ENCODE measurements around the gene TULP4. TPM values are rescaled to one million over a fixed set of nuclear protein-coding genes. Genes with fewer than 3 reads are reported as not detected.

Gene TULP4
- polyA plus RNA-seq, 1 experiment, result 8.0 TPM

DNA sequence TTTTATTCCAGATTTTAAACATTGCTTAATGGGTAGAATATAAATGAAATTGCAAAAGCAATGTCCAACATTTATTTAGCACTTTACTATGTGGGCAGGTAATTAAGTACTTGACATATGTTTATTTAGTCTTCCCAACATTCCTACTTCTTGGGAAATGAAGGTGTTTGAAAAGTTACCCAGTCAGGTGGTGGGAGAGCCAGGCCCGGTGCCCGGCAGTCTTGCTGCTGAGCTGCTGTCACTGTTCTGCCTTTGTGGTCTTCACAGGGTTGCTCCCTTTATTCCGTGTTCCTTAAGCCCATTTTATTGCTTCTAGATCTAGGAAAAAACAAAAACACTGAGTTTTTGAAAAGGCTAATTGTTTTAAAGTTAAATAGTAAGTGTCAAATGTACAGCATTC lies 42.6 kb upstream of the TULP4 start:
- CTCF ChIA-PET, result no interaction called here
- no peaks in the 10 kb centered on the region for H3K36me3 ChIP-seq (ENCODE audit: control insufficient read depth, insufficient read depth, low read length)
- TF ChIP-seq, protein P1, sequence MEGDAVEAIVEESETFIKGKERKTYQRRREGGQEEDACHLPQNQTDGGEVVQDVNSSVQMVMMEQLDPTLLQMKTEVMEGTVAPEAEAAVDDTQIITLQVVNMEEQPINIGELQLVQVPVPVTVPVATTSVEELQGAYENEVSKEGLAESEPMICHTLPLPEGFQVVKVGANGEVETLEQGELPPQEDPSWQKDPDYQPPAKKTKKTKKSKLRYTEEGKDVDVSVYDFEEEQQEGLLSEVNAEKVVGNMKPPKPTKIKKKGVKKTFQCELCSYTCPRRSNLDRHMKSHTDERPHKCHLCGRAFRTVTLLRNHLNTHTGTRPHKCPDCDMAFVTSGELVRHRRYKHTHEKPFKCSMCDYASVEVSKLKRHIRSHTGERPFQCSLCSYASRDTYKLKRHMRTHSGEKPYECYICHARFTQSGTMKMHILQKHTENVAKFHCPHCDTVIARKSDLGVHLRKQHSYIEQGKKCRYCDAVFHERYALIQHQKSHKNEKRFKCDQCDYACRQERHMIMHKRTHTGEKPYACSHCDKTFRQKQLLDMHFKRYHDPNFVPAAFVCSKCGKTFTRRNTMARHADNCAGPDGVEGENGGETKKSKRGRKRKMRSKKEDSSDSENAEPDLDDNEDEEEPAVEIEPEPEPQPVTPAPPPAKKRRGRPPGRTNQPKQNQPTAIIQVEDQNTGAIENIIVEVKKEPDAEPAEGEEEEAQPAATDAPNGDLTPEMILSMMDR (IDR thresholded peaks at IDR 0.05; ENCODE audit: insufficient read depth, low read depth, low read length), result no peak
- DNase-seq (ENCODE audit: low read depth), result no peak
- H3K27me3 ChIP-seq (ENCODE audit: control insufficient read depth, insufficient read depth, low read length), result no peaks in the 10 kb centered on the region
- POLR2A ChIA-PET, result no interaction called here
- no peak overlapping the region for H3K4me3 ChIP-seq (ENCODE audit: low read depth, low read length)

DNA sequence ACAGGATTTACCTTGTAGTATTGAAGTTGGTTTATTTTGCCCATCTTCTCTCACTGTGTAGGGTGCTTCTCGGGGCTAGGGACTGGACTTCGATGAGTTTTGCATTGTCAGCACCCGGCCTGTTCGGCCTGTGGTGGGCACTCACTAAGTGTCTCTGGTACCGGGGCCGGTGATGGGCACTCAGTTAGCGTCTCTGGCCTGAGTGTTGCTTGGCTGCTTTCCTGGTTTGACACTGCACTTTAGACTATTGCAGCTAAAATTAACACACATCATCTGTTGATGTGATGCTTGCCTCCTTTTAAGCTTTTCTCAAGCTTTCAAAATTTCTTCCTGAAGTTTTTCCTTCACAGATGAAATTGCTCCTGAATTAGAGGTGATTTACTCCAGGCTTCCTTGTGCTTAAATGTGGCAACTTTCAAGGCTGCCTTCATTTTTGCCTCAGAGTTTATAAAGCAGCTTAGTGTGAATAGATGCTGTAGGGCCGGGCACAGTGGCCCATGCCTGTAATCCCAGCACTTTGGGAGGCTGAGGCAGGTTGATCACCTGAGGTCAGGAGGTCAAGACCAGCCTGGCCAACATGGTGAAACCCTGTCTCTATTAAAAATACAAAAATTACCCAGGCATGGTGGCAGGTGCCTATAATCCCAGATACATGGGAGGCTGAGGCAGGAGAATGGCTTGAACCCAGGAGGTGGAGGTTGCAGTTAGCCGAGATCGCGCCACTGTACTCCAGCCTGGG lies 41.7 kb upstream of the TULP4 start:
- no peak overlapping the region for H3K4me3 ChIP-seq (ENCODE audit: low read depth, low read length)
- ChIA-PET POLR2A (interaction anchor here (0.6 kb wide), 1 partner anchor 115 kb away, joined by 6 read pairs; no protein-coding TSS in a partner anchor), CTCF (interaction anchor here (0.6 to 1.3 kb wide), 2 partner anchors 7 to 8 kb away, joined by 3 to 4 read pairs; no protein-coding TSS in a partner anchor)
- no peak for DNase-seq (ENCODE audit: low read depth)
- H3K36me3 ChIP-seq (ENCODE audit: control insufficient read depth, insufficient read depth, low read length), result no peaks in the 10 kb centered on the region
- TF ChIP-seq, protein P1 (IDR thresholded peaks at IDR 0.05; ENCODE audit: insufficient read depth, low read depth, low read length), result no peak
- H3K27me3 ChIP-seq (ENCODE audit: control insufficient read depth, insufficient read depth, low read length), result no peaks in the 10 kb centered on the region

DNA sequence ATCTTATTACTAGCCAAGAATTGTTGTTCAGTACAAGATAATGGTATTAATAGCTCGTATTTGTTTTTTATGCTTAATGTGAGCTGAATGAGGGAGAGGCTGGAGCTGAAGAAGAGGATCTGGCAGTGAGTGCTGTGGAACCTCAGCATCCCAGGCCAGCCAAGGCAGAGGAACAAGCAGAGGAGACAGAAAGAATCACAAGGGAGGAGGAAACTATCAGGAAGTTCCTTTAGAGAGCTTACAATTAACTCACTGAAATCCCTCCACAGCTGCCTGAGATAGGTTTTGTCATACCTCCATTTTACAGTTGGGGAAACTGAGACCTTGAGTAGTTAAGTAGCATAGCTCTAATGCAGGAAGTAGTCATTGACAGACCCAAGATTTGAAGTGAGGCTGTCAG lies 39.9 kb upstream of the TULP4 start:
- Histone ChIP-seq H3K36me3 (ENCODE audit: control insufficient read depth, insufficient read depth, low read length) (no peaks in the 10 kb centered on the region), H3K27me3 (ENCODE audit: control insufficient read depth, insufficient read depth, low read length) (no peaks in the 10 kb centered on the region), H3K4me3 (ENCODE audit: low read depth, low read length) (no peak overlapping the region)
- TF ChIP-seq, protein P1 (IDR thresholded peaks at IDR 0.05; ENCODE audit: insufficient read depth, low read depth, low read length), result no peak
- ChIA-PET POLR2A (interaction anchor here (0.5 to 0.6 kb wide), 2 partner anchors 100 to 228 kb away, joined by 4 to 6 read pairs; no protein-coding TSS in a partner anchor), CTCF (interaction anchor here (1.7 kb wide), 1 partner anchor 21 kb away, joined by 4 read pairs; no protein-coding TSS in a partner anchor)
- DNase-seq (ENCODE audit: low read depth), result no peak

DNA sequence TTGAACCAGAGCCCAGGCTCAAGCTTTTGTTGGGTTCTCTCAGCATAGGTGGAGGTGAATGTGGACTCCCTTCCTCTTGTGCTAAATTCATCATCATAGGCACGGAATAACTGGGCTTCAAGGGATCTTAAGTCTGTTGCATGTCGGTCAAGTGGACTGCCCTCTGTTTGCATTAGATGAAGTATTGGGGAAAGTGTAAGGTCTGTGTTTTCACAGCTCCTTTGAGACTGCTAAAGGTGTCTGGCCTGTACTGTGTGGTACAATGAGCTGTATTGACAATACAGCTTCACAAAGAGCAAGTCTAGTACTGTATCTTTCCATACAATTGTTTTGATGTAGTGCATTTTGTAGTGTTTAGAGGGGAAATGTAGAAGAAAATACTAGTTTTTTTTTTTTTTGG lies 34.3 kb upstream of the TULP4 start:
- CTCF ChIA-PET, result interaction anchor here (1.3 kb wide), 1 partner anchor 16 kb away, joined by 3 read pairs; no protein-coding TSS in a partner anchor
- Histone ChIP-seq H3K36me3 (ENCODE audit: control insufficient read depth, insufficient read depth, low read length) (no peaks in the 10 kb centered on the region), H3K27me3 (ENCODE audit: control insufficient read depth, insufficient read depth, low read length) (no peaks in the 10 kb centered on the region), H3K4me3 (ENCODE audit: low read depth, low read length) (no peak overlapping the region)
- no peak for DNase-seq (ENCODE audit: low read depth)
- TF ChIP-seq, protein P1 (IDR thresholded peaks at IDR 0.05; ENCODE audit: insufficient read depth, low read depth, low read length), result no peak
- POLR2A ChIA-PET, result no interaction called here

DNA sequence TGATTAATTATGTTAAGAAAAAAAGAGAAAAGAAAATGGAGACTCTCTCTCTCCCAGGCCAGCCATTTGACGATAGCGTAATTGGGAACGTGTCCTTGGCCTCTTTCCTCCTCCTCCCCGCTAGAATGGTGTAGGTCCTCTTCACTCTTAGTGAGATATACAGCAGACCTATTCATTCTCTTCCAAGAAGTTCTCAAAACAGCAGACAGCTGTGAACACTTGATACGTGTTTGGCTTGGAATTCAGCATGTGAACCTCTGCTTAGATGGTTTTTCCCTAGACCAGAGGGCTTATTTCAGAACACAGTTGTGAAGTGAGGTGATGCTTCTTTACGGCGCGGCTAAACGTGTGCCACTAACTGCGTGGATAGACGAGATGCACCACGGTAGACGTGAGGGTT lies 32.6 kb upstream of the TULP4 start:
- H3K4me3 ChIP-seq (ENCODE audit: low read depth, low read length), result no peak overlapping the region
- TF ChIP-seq, protein P1 (IDR thresholded peaks at IDR 0.05; ENCODE audit: insufficient read depth, low read depth, low read length), result no peak
- H3K27me3 ChIP-seq (ENCODE audit: control insufficient read depth, insufficient read depth, low read length), result no peaks in the 10 kb centered on the region
- H3K36me3 ChIP-seq (ENCODE audit: control insufficient read depth, insufficient read depth, low read length), result no peaks in the 10 kb centered on the region
- DNase-seq (ENCODE audit: low read depth), result no peak
- ChIA-PET POLR2A (no interaction called here), CTCF (interaction anchor here (1.2 kb wide), 1 partner anchor 59 kb away, joined by 3 read pairs; no protein-coding TSS in a partner anchor)

Measured in BJ (cell line).